A549 (cell line): Measurements from ENCODE around the gene CH25H. TPM values are rescaled to one million over a fixed set of nuclear protein-coding genes. Genes with fewer than 3 reads are reported as not detected.

ENCODE experiments used
- ATAC-seq, 2 experiments: fragments of 200-7000 bp in 1 of 2; fragments of >200 bp in 1 of 2; cut with Nextera tagmentation in 1 of 2; cut with Tn5 transposase in 1 of 2; 3 replicates each; pipeline versions ENCODE4 v1.8.0 to v1.9.1; 2018 to 2020; ENCODE audit warnings: mild to moderate bottlenecking in 1 of 2, moderate library complexity in 1 of 2
- CTCF ChIA-PET: fragments of 300-600 bp; sonication (Branson Sonifier 250); formaldehyde crosslinking; extraction: SDS; loops from one replicate; lab custom pipeline; 2021; ENCODE audit warnings: antibody characterized with exemption, inconsistent platforms; lab: Yijun Ruan, JAX
- POLR2A ChIA-PET: fragments of 350-600 bp; formaldehyde crosslinking; extraction: SDS; loops from one replicate; lab custom pipeline; 2021; ENCODE audit warnings: antibody characterized with exemption, inconsistent platforms; lab: Yijun Ruan, JAX
- DNase-seq, 2 experiments: peaks; one replicate each; pipeline versions ENCODE4 v3.0.0 to v3.0.0-alpha.2; 2011 to 2016; ENCODE audit warnings: low read depth in 1 of 2, low spot score in 1 of 2
- FAIRE-seq: peaks from 2 replicates; lab custom pipeline; 2011; peaks lifted over from hg19 to GRCh38; lab: Jason Lieb, UNC
- H3K27ac ChIP-seq, 2 experiments: fragments of >200 bp; sonication (Bioruptor Twin); formaldehyde crosslinking; 3 replicates each; pipeline ENCODE4 v1.5.1; 2016 to 2017
- H3K4me1 ChIP-seq: fragments of >200 bp; sonication (Bioruptor Twin); formaldehyde crosslinking; 3 replicates; pipeline ENCODE4 v1.6.1; 2016
- H3K4me2 ChIP-seq: fragments of >200 bp; sonication (Bioruptor Twin); formaldehyde crosslinking; 3 replicates; pipeline ENCODE4 v1.6.1; 2016
- H3K4me3 ChIP-seq: fragments of >200 bp; sonication (Bioruptor Twin); formaldehyde crosslinking; 3 replicates; pipeline ENCODE4 v1.5.1; 2016
- H3K9me3 ChIP-seq: fragments of >200 bp; sonication (Bioruptor Twin); formaldehyde crosslinking; 3 replicates; pipeline ENCODE4 v1.6.1; 2016
- BHLHE40 ChIP-seq: IDR thresholded peaks from 2 replicates; pipeline ENCODE4 v1.6.1; 2012; ENCODE audit warnings: low read depth, low read length, inconsistent platforms
- CEBPB ChIP-seq, 2 experiments: fragments of >200 bp in 1 of 2; sonication (Bioruptor Twin) in 1 of 2; formaldehyde crosslinking in 1 of 2; IDR thresholded peaks; 2 replicates each; pipeline ENCODE4 v1.6.1; 2012 to 2016
- EHF ChIP-seq: fragments of 250-450 bp; sonication (Bioruptor Pico); IDR thresholded peaks from 2 replicates; pipeline ENCODE4 v1.5.0; 2020; ENCODE audit warnings: mild to moderate bottlenecking
- FOSB ChIP-seq: fragments of 250-450 bp; sonication (Bioruptor Pico); IDR thresholded peaks from 2 replicates; pipeline ENCODE4 v1.5.0; 2020; ENCODE audit warnings: mild to moderate bottlenecking, moderate library complexity
- HEYL ChIP-seq: fragments of 250-450 bp; sonication (Bioruptor Pico); IDR thresholded peaks from 2 replicates; pipeline ENCODE4 v1.8.0; 2021; ENCODE audit warnings: mild to moderate bottlenecking, moderate library complexity
- HOXA7 ChIP-seq: fragments of 250-450 bp; sonication (Bioruptor Pico); IDR thresholded peaks from 2 replicates; pipeline ENCODE4 v1.5.0; 2020; ENCODE audit warnings: mild to moderate bottlenecking, moderate library complexity
- HOXB13 ChIP-seq: fragments of 250-450 bp; sonication (Bioruptor Pico); IDR thresholded peaks from 2 replicates; pipeline ENCODE4 v1.5.0; 2020; ENCODE audit warnings: low read depth, mild to moderate bottlenecking, moderate library complexity
- KDM1A ChIP-seq: fragments of 200-600 bp; sonication (generic); IDR thresholded peaks from 2 replicates; pipeline ENCODE4 v1.6.1; 2016; ENCODE audit warnings: low read depth, mild to moderate bottlenecking
- MAFK ChIP-seq: fragments of 450-650 bp; IDR thresholded peaks from 2 replicates; pipeline ENCODE4 v1.6.1; 2014; ENCODE audit not compliant: partially characterized antibody
- PHF8 ChIP-seq: fragments of 200-600 bp; sonication (generic); IDR thresholded peaks from 2 replicates; pipeline ENCODE4 v1.6.1; 2016; ENCODE audit warnings: low read depth, mild to moderate bottlenecking, antibody characterized with exemption, moderate library complexity, borderline replicate concordance
- POLR2A ChIP-seq: IDR thresholded peaks from 2 replicates; pipeline ENCODE4 v1.6.1; 2012; ENCODE audit warnings: mild to moderate bottlenecking, low read length
- RAD21 ChIP-seq, 2 experiments: fragments of >200 bp in 1 of 2; sonication (Bioruptor Twin) in 1 of 2; formaldehyde crosslinking in 1 of 2; IDR thresholded peaks in 1 of 2; conservative IDR thresholded peaks in 1 of 2; 2 replicates in 1 of 2; 3 replicates in 1 of 2; pipeline ENCODE4 v1.6.1; 2012 to 2018; ENCODE audit warnings: inconsistent platforms in 1 of 2
- RARB ChIP-seq: fragments of 250-450 bp; sonication (Bioruptor Pico); IDR thresholded peaks from 2 replicates; pipeline ENCODE4 v1.8.0; 2021; ENCODE audit warnings: mild to moderate bottlenecking, moderate library complexity
- RNF2 ChIP-seq: fragments of 200-600 bp; sonication (generic); IDR thresholded peaks from 2 replicates; pipeline ENCODE4 v1.6.1; 2016; ENCODE audit warnings: low read depth, mild to moderate bottlenecking, antibody characterized with exemption, moderate library complexity, borderline replicate concordance
- SREBF2 ChIP-seq: fragments of 450-650 bp; IDR thresholded peaks from 2 replicates; pipeline ENCODE4 v1.6.1; 2014; ENCODE audit warnings: mild to moderate bottlenecking, moderate library complexity
- TFCP2L1 ChIP-seq: fragments of 250-450 bp; sonication (Bioruptor Pico); IDR thresholded peaks from 2 replicates; pipeline ENCODE4 v1.5.0; 2021; ENCODE audit warnings: mild to moderate bottlenecking
- ZC3H11A ChIP-seq: fragments of 450-650 bp; IDR thresholded peaks from 2 replicates; pipeline ENCODE4 v1.6.1; 2014; ENCODE audit warnings: antibody characterized with exemption, mild to moderate bottlenecking
- WGBS: methylation state at CpG from one replicate; pipeline ENCODE4 v1.1.6; 2017; ENCODE audit errors: missing lambda C conversion rate; 5-methylcytosine and 5-hydroxymethylcytosine counted together
- polyA plus RNA-seq, 4 experiments: library from polyadenylated mRNA; depleted of rRNA in 3 of 4; stranded (reverse); fragments of >200 nt; fragmentation: RNase III in 1 of 4; extraction: RNeasy Plus Mini Kit Qiagen cat#74134 plus additional on column Dnase treatment in 1 of 4; gene quantifications; 2 replicates in 3 of 4; 3 replicates in 1 of 4; pipeline ENCODE4 v1.2.3, GENCODE V29; 2011 to 2017
- TF ChIP-seq, protein P1 (sequence below): fragments of >200 bp; sonication (Bioruptor Twin); formaldehyde crosslinking; IDR thresholded peaks from 3 replicates; pipeline ENCODE4 v1.6.1; 2016
- TF ChIP-seq, protein P2 (sequence below): fragments of 150-350 bp; IDR thresholded peaks from 2 replicates; pipeline ENCODE4 v1.6.1; 2014; ENCODE audit warnings: low read depth, mild to moderate bottlenecking, low read length
- TF ChIP-seq, protein P3 (sequence below): fragments of 250-450 bp; sonication (Bioruptor Pico); IDR thresholded peaks from 2 replicates; pipeline ENCODE4 v1.5.0; 2020; ENCODE audit warnings: low read depth, mild to moderate bottlenecking, moderate library complexity

CH25H gene
- polyA plus RNA-seq, 2 of the 4 experiments (the other 2 are of a cell fraction) = not detected

DNA sequence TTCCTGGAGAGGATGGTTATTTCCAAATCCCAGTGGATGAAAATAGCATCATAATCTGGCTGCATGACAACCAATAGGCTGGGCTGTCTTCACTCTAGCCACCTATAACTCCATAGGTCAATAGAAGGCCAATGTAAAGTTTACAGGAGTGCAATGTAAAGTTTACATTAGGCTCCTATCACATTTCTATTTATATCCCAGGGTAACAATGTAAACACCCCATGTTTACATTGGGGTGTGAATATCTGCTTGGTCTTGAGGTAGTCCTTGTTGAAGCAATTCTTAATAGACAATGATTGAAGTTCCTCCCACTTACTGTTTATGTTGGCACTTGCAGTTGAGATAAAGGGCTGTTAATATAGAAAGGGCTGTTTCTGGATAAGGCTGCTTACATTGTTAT, 21.5 kb downstream of the CH25H start (continued):
- TF ChIP-seq, protein P1, sequence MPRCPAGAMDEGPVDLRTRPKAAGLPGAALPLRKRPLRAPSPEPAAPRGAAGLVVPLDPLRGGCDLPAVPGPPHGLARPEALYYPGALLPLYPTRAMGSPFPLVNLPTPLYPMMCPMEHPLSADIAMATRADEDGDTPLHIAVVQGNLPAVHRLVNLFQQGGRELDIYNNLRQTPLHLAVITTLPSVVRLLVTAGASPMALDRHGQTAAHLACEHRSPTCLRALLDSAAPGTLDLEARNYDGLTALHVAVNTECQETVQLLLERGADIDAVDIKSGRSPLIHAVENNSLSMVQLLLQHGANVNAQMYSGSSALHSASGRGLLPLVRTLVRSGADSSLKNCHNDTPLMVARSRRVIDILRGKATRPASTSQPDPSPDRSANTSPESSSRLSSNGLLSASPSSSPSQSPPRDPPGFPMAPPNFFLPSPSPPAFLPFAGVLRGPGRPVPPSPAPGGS = no peak
- TF ChIP-seq FOSB (CRISPR knock-in tag) = no peak

GRCh38 chr10:89184638-89185037, 22.5 kb downstream of the CH25H start:
- 5% methylated on average over 3 of the region's 3 CpGs for WGBS
- no peak for DNase-seq
- Histone ChIP-seq H3K9me3 (peaks cover 6% of the 10 kb centered on the region; the same call in 1 of the 3 replicates), H3K4me2 (no peak overlapping the region), H3K27ac (no peak overlapping the region), H3K4me3 (no peak overlapping the region), H3K4me1 (no peaks in the 10 kb centered on the region)
- FAIRE-seq = no peak
- ChIA-PET CTCF (interaction anchor here (0.6 to 1.6 kb wide), 3 partner anchors 8 to 155 kb away, joined by 3 to 5 read pairs (median 4); no protein-coding TSS in a partner anchor), POLR2A (no interaction called here)
- ATAC-seq = no peak
- TF ChIP-seq RAD21 (conservative IDR thresholded peaks at IDR 0.05 in 1 of 2, IDR thresholded peaks at IDR 0.05 in 1 of 2) (no peak), FOSB (CRISPR knock-in tag) (no peak), BHLHE40 (no peak), CEBPB (IDR thresholded peaks at IDR 0.05) (no peak), TFCP2L1 (CRISPR knock-in tag) (no peak), MAFK (no peak), POLR2A (no peak), HOXA7 (CRISPR knock-in tag) (no peak), HOXB13 (no peak)
- TF ChIP-seq, protein P1 = no peak
- TF ChIP-seq, protein P2, sequence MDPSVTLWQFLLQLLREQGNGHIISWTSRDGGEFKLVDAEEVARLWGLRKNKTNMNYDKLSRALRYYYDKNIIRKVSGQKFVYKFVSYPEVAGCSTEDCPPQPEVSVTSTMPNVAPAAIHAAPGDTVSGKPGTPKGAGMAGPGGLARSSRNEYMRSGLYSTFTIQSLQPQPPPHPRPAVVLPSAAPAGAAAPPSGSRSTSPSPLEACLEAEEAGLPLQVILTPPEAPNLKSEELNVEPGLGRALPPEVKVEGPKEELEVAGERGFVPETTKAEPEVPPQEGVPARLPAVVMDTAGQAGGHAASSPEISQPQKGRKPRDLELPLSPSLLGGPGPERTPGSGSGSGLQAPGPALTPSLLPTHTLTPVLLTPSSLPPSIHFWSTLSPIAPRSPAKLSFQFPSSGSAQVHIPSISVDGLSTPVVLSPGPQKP = no peak

GRCh38 chr10:89183571-89183970, 23.5 kb downstream of the CH25H start:
- no peak for TF ChIP-seq HEYL (CRISPR knock-in tag)
- TF ChIP-seq MAFK = no peak
- no peak for TF ChIP-seq PHF8
- TF ChIP-seq BHLHE40 = no peak
- no peak for TF ChIP-seq EHF (CRISPR knock-in tag)
- no peak for TF ChIP-seq KDM1A
- TF ChIP-seq POLR2A = no peak
- CTCF ChIA-PET = interaction anchor here (1.6 kb wide), 1 partner anchor 154 kb away, joined by 5 read pairs; no protein-coding TSS in a partner anchor
- H3K4me1 ChIP-seq = no peaks in the 10 kb centered on the region
- H3K4me3 ChIP-seq = no peak overlapping the region
- no peak overlapping the region for H3K27ac ChIP-seq
- FAIRE-seq (no peak), ATAC-seq (no peak), DNase-seq (no peak)
- POLR2A ChIA-PET = no interaction called here
- H3K9me3 ChIP-seq = peaks cover 6% of the 10 kb centered on the region; the same call in 1 of the 3 replicates
- no peak overlapping the region for H3K4me2 ChIP-seq

DNA sequence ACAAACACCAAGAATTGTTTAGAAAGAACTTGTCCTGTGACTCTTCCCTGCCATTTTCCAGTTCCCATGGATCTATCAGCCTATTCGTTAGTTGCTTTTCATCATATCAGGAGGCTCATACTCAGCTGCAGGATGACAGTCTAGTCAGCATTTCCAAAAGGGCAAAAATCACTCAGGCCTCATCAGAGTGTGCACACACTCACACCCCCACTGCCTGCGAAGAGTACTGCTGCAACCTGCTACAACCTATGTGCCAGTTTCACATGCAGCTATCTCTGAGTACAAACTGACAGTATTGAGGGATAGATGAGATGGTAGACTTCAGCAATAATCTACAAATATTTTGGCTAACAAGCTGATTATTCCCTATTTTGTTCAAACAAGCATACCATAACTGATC, 24.2 kb downstream of the CH25H start:
- 15% methylated on average over 2 of the region's 2 CpGs for WGBS
- no peaks in the 10 kb centered on the region for H3K4me1 ChIP-seq
- FAIRE-seq (no peak), DNase-seq (no peak), ATAC-seq (no peak)
- no peak overlapping the region for H3K27ac ChIP-seq
- POLR2A ChIA-PET = no interaction called here
- TF ChIP-seq RNF2 (no peak), MAFK (no peak), ZC3H11A (no peak), RARB (CRISPR knock-in tag) (no peak), HEYL (CRISPR knock-in tag) (no peak), HOXB13 (no peak), SREBF2 (no peak)
- TF ChIP-seq, protein P3, sequence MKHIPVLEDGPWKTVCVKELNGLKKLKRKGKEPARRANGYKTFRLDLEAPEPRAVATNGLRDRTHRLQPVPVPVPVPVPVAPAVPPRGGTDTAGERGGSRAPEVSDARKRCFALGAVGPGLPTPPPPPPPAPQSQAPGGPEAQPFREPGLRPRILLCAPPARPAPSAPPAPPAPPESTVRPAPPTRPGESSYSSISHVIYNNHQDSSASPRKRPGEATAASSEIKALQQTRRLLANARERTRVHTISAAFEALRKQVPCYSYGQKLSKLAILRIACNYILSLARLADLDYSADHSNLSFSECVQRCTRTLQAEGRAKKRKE (CRISPR knock-in tag) = no peak
- H3K4me2 ChIP-seq = no peak overlapping the region
- peaks cover 6% of the 10 kb centered on the region; the same call in 1 of the 3 replicates for H3K9me3 ChIP-seq
- no peak overlapping the region for H3K4me3 ChIP-seq
- CTCF ChIA-PET = no interaction called here
